HEK293T (cell line): Measurements from ENCODE around the gene PABPN1.

ENCODE experiments used
- ARNT ChIP-seq: fragments of 450-650 bp; IDR thresholded peaks from 2 replicates; pipeline ENCODE4 v1.6.1; 2017; ENCODE audit warnings: mild to moderate bottlenecking
- BHLHE40 ChIP-seq: fragments of 450-650 bp; IDR thresholded peaks from 2 replicates; pipeline ENCODE4 v1.6.1; 2016; ENCODE audit warnings: mild to moderate bottlenecking, moderate library complexity, borderline replicate concordance
- ELF4 ChIP-seq: fragments of 450-650 bp; IDR thresholded peaks from 2 replicates; pipeline ENCODE4 v1.6.1; 2017; ENCODE audit warnings: antibody characterized with exemption
- FOXK2 ChIP-seq: fragments of 450-650 bp; IDR thresholded peaks from 2 replicates; pipeline ENCODE4 v1.6.1; 2016; ENCODE audit warnings: mild to moderate bottlenecking
- FOXM1 ChIP-seq: fragments of 450-650 bp; IDR thresholded peaks from 2 replicates; pipeline ENCODE4 v1.6.1; 2017; ENCODE audit warnings: mild to moderate bottlenecking, borderline replicate concordance
- HDGF ChIP-seq: fragments of 450-650 bp; IDR thresholded peaks from 2 replicates; pipeline ENCODE4 v1.6.1; 2017; ENCODE audit warnings: antibody characterized with exemption, borderline replicate concordance
- L3MBTL2 ChIP-seq: fragments of 450-650 bp; conservative IDR thresholded peaks from 2 replicates; pipeline ENCODE4 v1.6.1; 2016; ENCODE audit warnings: mild to moderate bottlenecking
- NFRKB ChIP-seq: fragments of 450-650 bp; IDR thresholded peaks from 2 replicates; pipeline ENCODE4 v1.6.1; 2016; ENCODE audit warnings: mild to moderate bottlenecking, moderate library complexity
- SP1 ChIP-seq: fragments of 450-650 bp; IDR thresholded peaks from 2 replicates; pipeline ENCODE4 v1.6.1; 2017
- TARDBP ChIP-seq: fragments of 450-650 bp; IDR thresholded peaks from 2 replicates; pipeline ENCODE4 v1.6.1; 2016
- ZNF384 ChIP-seq: fragments of 450-650 bp; IDR thresholded peaks from 2 replicates; pipeline ENCODE4 v1.6.1; 2016
- TF ChIP-seq, protein P1 (sequence below): fragments of 450-650 bp; IDR thresholded peaks from 2 replicates; pipeline ENCODE4 v1.6.1; 2016

DNA sequence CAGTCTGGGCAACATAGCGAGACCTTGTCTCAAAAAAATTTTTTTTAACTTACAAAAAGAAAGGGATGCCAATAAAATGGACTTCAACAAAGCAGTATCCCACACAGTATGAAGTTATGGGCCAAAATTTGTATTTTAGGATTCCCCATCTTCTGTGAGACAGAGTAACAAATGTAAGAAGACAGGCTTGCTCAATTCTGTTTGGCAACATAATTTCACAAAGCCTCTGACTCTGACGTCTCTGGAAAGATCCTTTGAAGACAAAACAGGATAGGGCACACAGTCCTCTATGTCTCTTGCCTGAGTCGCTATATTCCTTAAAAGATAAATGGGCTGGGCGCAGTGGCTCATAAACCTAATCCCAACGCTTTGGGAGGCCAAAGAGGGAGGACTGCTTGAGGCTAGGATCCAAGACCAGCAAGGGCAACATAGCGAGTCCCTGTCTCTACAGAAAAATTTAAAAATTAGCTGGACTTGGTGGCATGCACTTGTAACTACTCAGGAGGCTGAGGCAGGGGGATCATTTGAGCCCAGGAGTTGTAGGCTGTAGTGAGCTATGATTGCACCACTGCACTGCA, 34.3 kb upstream of the PABPN1 start:
- no peak for TF ChIP-seq BHLHE40
- TF ChIP-seq, protein P1, sequence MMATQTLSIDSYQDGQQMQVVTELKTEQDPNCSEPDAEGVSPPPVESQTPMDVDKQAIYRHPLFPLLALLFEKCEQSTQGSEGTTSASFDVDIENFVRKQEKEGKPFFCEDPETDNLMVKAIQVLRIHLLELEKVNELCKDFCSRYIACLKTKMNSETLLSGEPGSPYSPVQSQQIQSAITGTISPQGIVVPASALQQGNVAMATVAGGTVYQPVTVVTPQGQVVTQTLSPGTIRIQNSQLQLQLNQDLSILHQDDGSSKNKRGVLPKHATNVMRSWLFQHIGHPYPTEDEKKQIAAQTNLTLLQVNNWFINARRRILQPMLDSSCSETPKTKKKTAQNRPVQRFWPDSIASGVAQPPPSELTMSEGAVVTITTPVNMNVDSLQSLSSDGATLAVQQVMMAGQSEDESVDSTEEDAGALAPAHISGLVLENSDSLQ = no peak
- TF ChIP-seq L3MBTL2 = no peak
- no peak for TF ChIP-seq ELF4
- no peak for TF ChIP-seq NFRKB
- no peak for TF ChIP-seq TARDBP
- no peak for TF ChIP-seq SP1
- no peak for TF ChIP-seq ARNT
- TF ChIP-seq FOXK2 = no peak
- TF ChIP-seq ZNF384 = no peak
- no peak for TF ChIP-seq FOXM1
- TF ChIP-seq HDGF = no peak
